Breast epithelium (tissue), 4 donors: ENCODE measurements around the gene OPN1LW. TPM values are rescaled to one million over a fixed set of nuclear protein-coding genes. Genes with fewer than 3 reads are reported as not detected.
"Not testable (repeated sequence)": the region's sequence is repeated elsewhere in the genome, so short reads cannot be mapped to it uniquely, and the experiment has no call there.

Experiments used
- DNase-seq, 2 donors: peaks; one replicate each; pipeline ENCODE4 v3.0.0-alpha.2; 2019; ENCODE audit warnings: low spot score in 2 of 2
- H3K27ac ChIP-seq, 2 donors: fragments of 200-600 bp; sonication (generic) in 1 of 2; one replicate each; pipeline ENCODE4 v1.5.1; 2016 to 2019; ENCODE audit warnings: mild to moderate bottlenecking in 1 of 2
- H3K27me3 ChIP-seq, 2 donors: fragments of 200-600 bp; sonication (generic) in 1 of 2; one replicate each; pipeline versions ENCODE4 v1.5.1 to v1.6.0; 2017 to 2019; ENCODE audit warnings: control low read depth in 1 of 2, mild to moderate bottlenecking in 1 of 2
- H3K36me3 ChIP-seq: fragments of 200-600 bp; one replicate; pipeline ENCODE4 v1.5.1; 2019
- H3K4me1 ChIP-seq, 2 donors: fragments of 200-600 bp; sonication (generic); one replicate each; pipeline ENCODE4 v1.5.1; 2016 to 2019; ENCODE audit warnings: control low read depth in 1 of 2
- H3K4me3 ChIP-seq, 3 donors: fragments of 200-600 bp; sonication (generic); 1 replicate in 2 of 3; 2 replicates in 1 of 3; pipeline ENCODE4 v1.5.1; 2016 to 2019; ENCODE audit warnings: mild to moderate bottlenecking in 3 of 3, moderate library complexity in 2 of 3
- H3K9me3 ChIP-seq, 2 donors: fragments of 200-600 bp; sonication (generic) in 1 of 2; one replicate each; pipeline ENCODE4 v1.5.1; 2016 to 2019; ENCODE audit warnings: control low read depth in 1 of 2
- intact Hi-C: fragments of 100-400 bp; cut with DNase I; formaldehyde crosslinking; loops from one replicate; pipeline ENCODE4 v1.15.1; 2023; ENCODE audit warnings: low total_unique reads
- total RNA-seq, 3 donors: library from RNA; depleted of rRNA; stranded (reverse); fragments of >200 nt; gene quantifications; one replicate each; pipeline ENCODE4 v1.1.0, GENCODE V29; 2016

OPN1LW gene
- total RNA-seq, 3 donors from 2014 or later, result not detected

DNA sequence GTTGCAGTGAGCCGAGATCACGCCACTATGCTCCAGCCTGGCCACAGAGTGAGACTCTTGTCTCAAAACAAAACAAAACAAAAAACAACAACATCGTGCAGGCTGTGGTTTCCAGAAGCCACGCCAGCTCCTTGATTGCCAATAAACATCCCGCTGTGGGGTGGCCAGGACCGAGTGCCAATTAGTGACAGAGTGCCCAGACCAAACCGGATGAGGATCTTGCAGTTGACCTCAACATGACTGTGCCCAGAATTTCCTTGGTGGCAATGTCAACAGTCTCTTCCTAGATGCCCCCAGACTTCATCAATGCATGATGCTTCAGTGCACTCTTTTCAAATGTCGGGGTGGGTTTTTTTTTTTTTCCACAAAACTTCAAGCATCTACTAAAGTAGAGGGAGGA is 39.8 kb downstream of the OPN1LW start:
- H3K4me1 ChIP-seq, DNase-seq, intact Hi-C loops, H3K4me3 ChIP-seq, H3K9me3 ChIP-seq, H3K36me3 ChIP-seq, H3K27ac ChIP-seq, H3K27me3 ChIP-seq: not testable (repeated sequence)

DNA sequence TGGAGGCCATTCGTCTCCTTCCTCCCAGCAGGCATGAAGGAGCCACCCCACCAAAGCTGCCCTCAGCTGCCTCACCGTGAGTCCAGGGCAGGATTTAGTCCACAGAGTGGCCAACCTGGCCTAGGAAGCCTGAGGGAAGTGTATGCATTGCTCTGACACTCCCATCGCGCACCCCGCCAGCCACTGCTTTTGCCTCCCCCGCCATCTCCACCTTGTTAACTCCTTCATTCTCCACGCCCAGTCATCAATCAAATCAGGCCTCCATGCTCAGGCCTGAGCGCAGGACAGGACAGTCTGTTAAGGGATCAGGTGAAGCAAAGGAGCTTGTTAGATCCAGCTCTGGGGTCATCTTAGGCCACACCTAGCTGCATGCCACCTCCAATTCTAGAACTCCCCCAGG is 48.8 kb downstream of the OPN1LW start:
- H3K36me3 ChIP-seq, H3K4me1 ChIP-seq, DNase-seq, intact Hi-C loops, H3K9me3 ChIP-seq, H3K27me3 ChIP-seq, H3K27ac ChIP-seq, H3K4me3 ChIP-seq: not testable (repeated sequence)

DNA sequence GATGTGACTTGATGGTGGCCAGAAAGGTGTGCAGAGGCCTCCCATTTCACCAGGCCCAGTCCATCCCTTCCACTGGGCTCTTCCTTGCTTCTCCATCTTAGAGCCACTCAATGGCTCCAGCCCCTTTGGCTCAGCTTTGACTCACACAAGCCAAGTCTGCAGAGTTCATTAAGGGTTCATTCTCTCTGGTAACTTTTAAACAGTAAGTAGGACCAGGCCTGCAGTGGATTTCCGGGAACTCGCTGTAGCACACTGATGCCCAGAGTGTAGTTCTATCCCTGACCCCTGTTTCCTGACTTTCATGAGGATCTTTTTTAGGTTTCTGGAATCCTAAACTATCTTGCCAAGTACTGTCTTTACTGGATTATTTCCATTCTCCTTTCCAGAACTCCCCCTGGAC is 50.3 kb downstream of the OPN1LW start:
- H3K4me3 ChIP-seq, H3K27me3 ChIP-seq, H3K4me1 ChIP-seq, H3K9me3 ChIP-seq, H3K36me3 ChIP-seq, intact Hi-C loops, H3K27ac ChIP-seq, DNase-seq: not testable (repeated sequence)

DNA sequence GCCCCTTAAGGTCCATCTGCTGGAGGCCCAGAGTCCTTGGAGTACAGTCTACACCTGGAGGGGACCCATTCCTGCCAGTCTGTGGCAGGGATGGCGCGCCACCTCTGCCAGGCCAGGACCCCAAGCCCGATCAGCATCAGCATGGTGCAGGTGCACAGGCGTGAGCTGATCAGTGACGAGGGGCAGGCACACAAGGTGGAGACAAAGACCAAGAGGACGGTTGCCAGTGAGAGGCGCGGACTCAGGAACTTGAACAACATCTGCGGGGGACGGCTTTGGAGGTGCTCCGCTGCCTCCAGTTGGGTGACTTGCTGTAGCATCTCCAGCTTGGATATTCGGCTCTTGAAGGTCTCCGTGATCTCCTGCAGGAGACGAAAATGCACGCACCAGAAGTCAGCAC is 52.4 kb downstream of the OPN1LW start:
- DNase-seq, H3K27me3 ChIP-seq, H3K4me3 ChIP-seq, H3K36me3 ChIP-seq, H3K27ac ChIP-seq, intact Hi-C loops, H3K4me1 ChIP-seq, H3K9me3 ChIP-seq: not testable (repeated sequence)

Other genes with a start within 250 kb of the OPN1LW start
- gene AVPR2, start 239.6 kb upstream of the OPN1LW start, total RNA-seq, result 1 to 10 TPM in 2 of 3 donors, under 1 TPM in 1; 0.44 to 5.9 (median 5.3) TPM
- 10 to 100 TPM; 18.4 to 21.5 (median 19.8) TPM for gene ARHGAP4, start 218.0 kb upstream of the OPN1LW start, total RNA-seq
- gene NAA10, start 209.2 kb upstream of the OPN1LW start, total RNA-seq, result 10 to 100 TPM; 57.7 to 81.0 (median 79.2) TPM
- 10 to 100 TPM in 1 of 3 donors, 1 to 10 TPM in 2; 6.6 to 50.7 (median 6.9) TPM for gene RENBP, start 199.6 kb upstream of the OPN1LW start, total RNA-seq
- gene HCFC1, start 172.4 kb upstream of the OPN1LW start, total RNA-seq, result 10 to 100 TPM; 20.2 to 23.0 (median 22.6) TPM
- 10 to 100 TPM in 1 of 3 donors, 1 to 10 TPM in 2; 7.6 to 10.9 (median 8.2) TPM for gene TMEM187, start 171.5 kb upstream of the OPN1LW start, total RNA-seq
- 10 to 100 TPM; 43.7 to 66.2 (median 50.8) TPM for gene IRAK1, start 124.3 kb upstream of the OPN1LW start, total RNA-seq
- 10 to 100 TPM; 56.3 to 58.3 (median 57.8) TPM for gene MECP2, start 46.5 kb upstream of the OPN1LW start, total RNA-seq
- gene OPN1MW, start 38.4 kb downstream of the OPN1LW start, total RNA-seq, result not detected
- not detected for gene OPN1MW2, start 75.5 kb downstream of the OPN1LW start, total RNA-seq
- not detected for gene OPN1MW3, start 113.3 kb downstream of the OPN1LW start, total RNA-seq
- not detected for gene TEX28, start 150.9 kb downstream of the OPN1LW start, total RNA-seq
- gene TKTL1, start 151.6 kb downstream of the OPN1LW start, total RNA-seq, result under 1 TPM in 1 of 3 donors, not detected in 2; 0.16 TPM
- gene FLNA, start 230.4 kb downstream of the OPN1LW start, total RNA-seq, result 100 to 1,000 TPM; 416 to 675 (median 622) TPM
- gene EMD, start 235.1 kb downstream of the OPN1LW start, total RNA-seq, result 10 to 100 TPM; 33.8 to 48.1 (median 45.6) TPM